Thyroid gland (tissue), 4 donors: ENCODE measurements around the gene STAT6.

ENCODE experiments used
- POLR2A ChIP-seq, 2 donors: fragments of 450-650 bp; IDR thresholded peaks; one replicate each; pipeline ENCODE4 v1.6.1; 2017; ENCODE audit warnings: antibody characterized with exemption in 2 of 2, mild to moderate bottlenecking in 2 of 2, moderate library complexity in 1 of 2
- TF ChIP-seq, protein P1 (sequence below), 6 experiments: fragments of 200-600 bp in 3 of 6; fragments of 450-650 bp in 3 of 6; sonication (generic) in 3 of 6; IDR thresholded peaks; one replicate each; pipeline ENCODE4 v1.5.1; 2016 to 2019; ENCODE audit warnings: antibody characterized with exemption in 6 of 6, mild to moderate bottlenecking in 2 of 6, inconsistent platforms in 1 of 6, moderate library complexity in 1 of 6

DNA sequence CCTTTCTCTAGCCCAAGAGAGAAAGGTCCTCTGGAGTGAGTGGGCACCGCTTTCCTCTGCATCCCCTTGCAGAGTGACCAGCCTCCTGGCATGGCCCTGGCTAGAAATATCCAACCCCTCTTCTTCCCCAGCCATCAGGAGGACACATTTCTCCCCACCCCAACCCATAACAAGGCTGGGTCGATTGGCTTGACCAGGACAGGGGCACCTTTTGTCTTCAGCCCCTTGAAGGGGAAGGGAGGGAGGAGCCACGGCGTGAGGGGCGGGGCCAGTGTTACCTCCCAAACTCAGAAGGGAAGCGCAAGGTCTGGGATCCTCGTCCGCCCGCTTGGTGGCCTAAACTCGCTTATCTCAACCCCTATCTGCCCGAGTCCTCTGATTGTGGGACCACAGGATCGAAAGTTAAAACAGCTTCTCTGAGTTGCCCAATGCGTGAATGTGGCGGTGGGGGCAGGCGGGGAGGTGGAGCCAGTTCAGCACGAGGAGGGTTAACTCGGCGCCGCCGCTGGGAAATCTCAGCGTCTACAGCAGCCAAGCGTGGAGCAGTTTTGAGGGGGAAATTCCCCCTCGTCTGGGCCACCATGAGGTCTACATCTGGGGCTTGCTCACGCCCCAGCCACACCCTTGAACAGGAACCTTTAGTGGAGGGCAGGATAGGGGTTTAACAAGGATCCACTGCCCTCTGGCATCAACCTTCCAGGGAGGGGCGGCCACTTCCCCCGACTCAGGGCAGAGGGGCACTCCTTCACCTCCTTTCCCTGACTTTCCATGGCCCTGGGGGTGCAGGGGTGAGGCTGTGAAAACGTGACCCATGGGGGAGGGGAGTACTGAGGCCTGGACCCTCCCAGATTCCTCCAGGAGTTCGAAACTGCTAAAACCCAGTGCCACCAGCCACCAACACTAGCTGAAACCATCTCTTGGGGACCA lies 795 bp downstream of the STAT6 start:
- TF ChIP-seq, protein P1, sequence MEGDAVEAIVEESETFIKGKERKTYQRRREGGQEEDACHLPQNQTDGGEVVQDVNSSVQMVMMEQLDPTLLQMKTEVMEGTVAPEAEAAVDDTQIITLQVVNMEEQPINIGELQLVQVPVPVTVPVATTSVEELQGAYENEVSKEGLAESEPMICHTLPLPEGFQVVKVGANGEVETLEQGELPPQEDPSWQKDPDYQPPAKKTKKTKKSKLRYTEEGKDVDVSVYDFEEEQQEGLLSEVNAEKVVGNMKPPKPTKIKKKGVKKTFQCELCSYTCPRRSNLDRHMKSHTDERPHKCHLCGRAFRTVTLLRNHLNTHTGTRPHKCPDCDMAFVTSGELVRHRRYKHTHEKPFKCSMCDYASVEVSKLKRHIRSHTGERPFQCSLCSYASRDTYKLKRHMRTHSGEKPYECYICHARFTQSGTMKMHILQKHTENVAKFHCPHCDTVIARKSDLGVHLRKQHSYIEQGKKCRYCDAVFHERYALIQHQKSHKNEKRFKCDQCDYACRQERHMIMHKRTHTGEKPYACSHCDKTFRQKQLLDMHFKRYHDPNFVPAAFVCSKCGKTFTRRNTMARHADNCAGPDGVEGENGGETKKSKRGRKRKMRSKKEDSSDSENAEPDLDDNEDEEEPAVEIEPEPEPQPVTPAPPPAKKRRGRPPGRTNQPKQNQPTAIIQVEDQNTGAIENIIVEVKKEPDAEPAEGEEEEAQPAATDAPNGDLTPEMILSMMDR (IDR thresholded peaks at IDR 0.05): peak in 1 of 6 experiments; percentile 12
- peak; percentile 35 to 70 for TF ChIP-seq POLR2A (IDR thresholded peaks at IDR 0.05)
